Sigmoid colon (tissue), 7 donors: ENCODE measurements around the gene C2orf81. TPM values are rescaled to one million over a fixed set of nuclear protein-coding genes. Genes with fewer than 3 reads are reported as not detected.

Source experiments
- DNase-seq: peaks from one replicate; pipeline ENCODE4 v3.0.0-alpha.2; 2019
- H3K27ac ChIP-seq, 4 donors: fragments of 200-600 bp; sonication (generic); one replicate each; pipeline ENCODE4 v1.5.1; 2016 to 2019; ENCODE audit warnings: mild to moderate bottlenecking in 1 of 4
- H3K27me3 ChIP-seq, 3 donors: fragments of 200-600 bp; sonication (generic); one replicate each; pipeline ENCODE4 v1.5.1; 2019; ENCODE audit warnings: mild to moderate bottlenecking in 1 of 3
- H3K36me3 ChIP-seq, 4 donors: fragments of 200-600 bp; sonication (generic); one replicate each; pipeline ENCODE4 v1.5.1; 2016 to 2019
- H3K4me1 ChIP-seq, 4 donors: fragments of 200-600 bp; sonication (generic); one replicate each; pipeline ENCODE4 v1.5.1; 2017 to 2019
- H3K4me3 ChIP-seq, 4 donors: fragments of 200-600 bp; sonication (generic); one replicate each; pipeline ENCODE4 v1.5.1; 2017 to 2019; ENCODE audit warnings: mild to moderate bottlenecking in 2 of 4, moderate library complexity in 1 of 4
- H3K9me3 ChIP-seq, 4 donors: fragments of 200-600 bp in 3 of 4; sonication (generic) in 3 of 4; one replicate each; pipeline versions ENCODE4 v1.5.1 to v1.6.1; 2013 to 2019
- EP300 ChIP-seq, 4 donors: sonication (generic); formaldehyde crosslinking; IDR thresholded peaks; one replicate each; pipeline ENCODE4 v1.6.1; 2017; ENCODE audit warnings: antibody characterized with exemption in 4 of 4
- POLR2A ChIP-seq, 2 donors: fragments of 450-650 bp; IDR thresholded peaks; one replicate each; pipeline ENCODE4 v1.6.1; 2016; ENCODE audit warnings: antibody characterized with exemption in 2 of 2, mild to moderate bottlenecking in 2 of 2, moderate library complexity in 2 of 2
- POLR2AphosphoS5 ChIP-seq, 4 donors: sonication (generic); formaldehyde crosslinking; IDR thresholded peaks; one replicate each; pipeline ENCODE4 v1.6.1; 2017; ENCODE audit warnings: antibody characterized with exemption in 4 of 4
- WGBS, 2 donors: extraction: QIAGEN DNeasy Blood & Tissue Kit; methylation state at CpG; one replicate each; pipeline ENCODE4 v1.1.7; 2013; 5-methylcytosine and 5-hydroxymethylcytosine counted together
- intact Hi-C: fragments of 100-400 bp; cut with DNase I; formaldehyde crosslinking; loops from one replicate; pipeline ENCODE4 v1.15.1; 2023
- polyA plus RNA-seq, 3 donors: library from polyadenylated mRNA; stranded (reverse); fragments of 200-250 nt; gene quantifications; one replicate each; pipeline ENCODE4 v1.2.3, GENCODE V29; 2013
- total RNA-seq, 4 donors: library from RNA; depleted of rRNA; stranded (reverse); fragments of >200 nt; gene quantifications; one replicate each; pipeline ENCODE4 v1.1.0, GENCODE V29; 2016
- TF ChIP-seq, protein P1 (sequence below), 4 experiments: fragments of 450-650 bp in 3 of 4; fragments of 200-600 bp in 1 of 4; IDR thresholded peaks; one replicate each; pipeline ENCODE4 v1.5.1; 2016 to 2019; ENCODE audit warnings: antibody characterized with exemption in 4 of 4, mild to moderate bottlenecking in 3 of 4, moderate library complexity in 2 of 4
- donor health status: healthy with polysubstance abuse.
- donor health status: Bipolar disorder and iron deficiency.
- donor health status: healthy.

C2orf81 gene
- total and polyA plus RNA-seq, 7 donors = 0.46 to 2.2 (median 1.9) TPM; not detected in 1

- H3K36me3 ChIP-seq = no peaks in the 10 kb centered on the region
- WGBS, 2 donors = 62 to 67% methylated on average over 3 of the region's 3 CpGs
- H3K27me3 ChIP-seq = no peaks in the 10 kb centered on the region
- H3K27ac ChIP-seq = no peak overlapping the region
- intact Hi-C loops = no loop called here
- DNase-seq = no peak
- no peak for TF ChIP-seq EP300 (IDR thresholded peaks at IDR 0.05)
- TF ChIP-seq, protein P1, sequence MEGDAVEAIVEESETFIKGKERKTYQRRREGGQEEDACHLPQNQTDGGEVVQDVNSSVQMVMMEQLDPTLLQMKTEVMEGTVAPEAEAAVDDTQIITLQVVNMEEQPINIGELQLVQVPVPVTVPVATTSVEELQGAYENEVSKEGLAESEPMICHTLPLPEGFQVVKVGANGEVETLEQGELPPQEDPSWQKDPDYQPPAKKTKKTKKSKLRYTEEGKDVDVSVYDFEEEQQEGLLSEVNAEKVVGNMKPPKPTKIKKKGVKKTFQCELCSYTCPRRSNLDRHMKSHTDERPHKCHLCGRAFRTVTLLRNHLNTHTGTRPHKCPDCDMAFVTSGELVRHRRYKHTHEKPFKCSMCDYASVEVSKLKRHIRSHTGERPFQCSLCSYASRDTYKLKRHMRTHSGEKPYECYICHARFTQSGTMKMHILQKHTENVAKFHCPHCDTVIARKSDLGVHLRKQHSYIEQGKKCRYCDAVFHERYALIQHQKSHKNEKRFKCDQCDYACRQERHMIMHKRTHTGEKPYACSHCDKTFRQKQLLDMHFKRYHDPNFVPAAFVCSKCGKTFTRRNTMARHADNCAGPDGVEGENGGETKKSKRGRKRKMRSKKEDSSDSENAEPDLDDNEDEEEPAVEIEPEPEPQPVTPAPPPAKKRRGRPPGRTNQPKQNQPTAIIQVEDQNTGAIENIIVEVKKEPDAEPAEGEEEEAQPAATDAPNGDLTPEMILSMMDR (IDR thresholded peaks at IDR 0.05) = no peak
- no peak for TF ChIP-seq POLR2A (IDR thresholded peaks at IDR 0.05)
- no peak for TF ChIP-seq POLR2AphosphoS5 (IDR thresholded peaks at IDR 0.05)
- H3K9me3 ChIP-seq = no peaks in the 10 kb centered on the region
- H3K4me1 ChIP-seq = peaks cover 0 to 30% (median 23%) of the 10 kb centered on the region in 4 donors
- H3K4me3 ChIP-seq = no peak overlapping the region
These were observed 4.6 kb downstream of the C2orf81 start for GRCh38 chr2:74416778-74417177.

DNA sequence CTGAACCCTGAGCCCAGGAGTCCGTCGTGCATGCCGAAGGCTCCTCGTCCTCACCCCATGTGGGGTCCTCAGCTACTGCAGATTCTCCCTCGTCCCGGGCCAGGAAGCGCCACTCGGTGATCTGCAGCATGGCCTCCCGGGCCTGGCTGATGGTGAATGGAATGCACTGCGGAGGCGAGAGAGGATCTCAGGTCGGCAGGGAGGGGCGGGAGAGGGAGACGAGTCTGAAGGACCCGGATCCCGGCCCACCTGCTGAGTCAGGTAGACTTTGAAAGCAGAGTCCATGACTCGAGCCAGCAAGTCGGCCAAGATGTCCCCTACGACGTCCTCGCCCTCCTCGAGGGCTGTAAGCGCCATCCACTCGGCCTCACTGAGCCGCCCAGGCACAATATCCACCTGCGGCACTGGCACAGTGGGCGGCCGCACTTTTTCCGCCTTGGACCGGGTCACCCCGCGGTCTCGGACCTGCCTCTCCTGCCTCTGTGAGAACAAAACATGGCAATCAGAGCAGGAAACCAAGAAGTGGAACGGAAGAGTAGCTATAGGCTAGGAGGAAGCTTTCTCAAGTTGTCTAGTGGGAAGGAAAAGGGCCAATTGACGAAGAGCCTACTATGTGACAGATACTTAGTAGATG, 5.5 kb downstream of the C2orf81 start:
- 66 to 73% methylated on average over 35 of the region's 35 CpGs for WGBS, 2 donors
- Histone ChIP-seq H3K27me3 (no peaks in the 10 kb centered on the region), H3K27ac (peak overlapping the region in 3 of 4 donors; percentile 43 to 73 (median 65)), H3K9me3 (no peaks in the 10 kb centered on the region), H3K4me3 (peak overlapping the region; percentile 44 to 72 (median 58)), H3K36me3 (no peaks in the 10 kb centered on the region), H3K4me1 (peaks cover 0 to 25% (median 21%) of the 10 kb centered on the region in 4 donors)
- no peak for DNase-seq
- intact Hi-C loops = no loop called here
- TF ChIP-seq EP300 (IDR thresholded peaks at IDR 0.05) = no peak
- TF ChIP-seq, protein P1 (IDR thresholded peaks at IDR 0.05) = no peak
- TF ChIP-seq POLR2A (IDR thresholded peaks at IDR 0.05) = no peak
- no peak for TF ChIP-seq POLR2AphosphoS5 (IDR thresholded peaks at IDR 0.05)

GRCh38 chr2:74414881-74415761, 6.3 kb downstream of the C2orf81 start:
- no peaks in the 10 kb centered on the region for H3K36me3 ChIP-seq
- H3K27me3 ChIP-seq = no peaks in the 10 kb centered on the region
- peak overlapping the region; percentile 44 to 72 (median 58) for H3K4me3 ChIP-seq
- intact Hi-C loops = no loop called here
- H3K27ac ChIP-seq = peak overlapping the region; percentile 43 to 73 (median 62)
- H3K9me3 ChIP-seq = no peaks in the 10 kb centered on the region
- 13 to 37% methylated on average over 66 of the region's 66 CpGs for WGBS, 2 donors
- peak; percentile 84 for DNase-seq
- peaks cover 0 to 23% (median 20%) of the 10 kb centered on the region in 4 donors for H3K4me1 ChIP-seq
- TF ChIP-seq POLR2AphosphoS5 (IDR thresholded peaks at IDR 0.05) (peak in 2 of 4 donors; percentile 24 to 39), POLR2A (IDR thresholded peaks at IDR 0.05) (no peak), EP300 (IDR thresholded peaks at IDR 0.05) (no peak)
- TF ChIP-seq, protein P1 (IDR thresholded peaks at IDR 0.05) = peak; percentile 6 to 43 (median 21)

DNA sequence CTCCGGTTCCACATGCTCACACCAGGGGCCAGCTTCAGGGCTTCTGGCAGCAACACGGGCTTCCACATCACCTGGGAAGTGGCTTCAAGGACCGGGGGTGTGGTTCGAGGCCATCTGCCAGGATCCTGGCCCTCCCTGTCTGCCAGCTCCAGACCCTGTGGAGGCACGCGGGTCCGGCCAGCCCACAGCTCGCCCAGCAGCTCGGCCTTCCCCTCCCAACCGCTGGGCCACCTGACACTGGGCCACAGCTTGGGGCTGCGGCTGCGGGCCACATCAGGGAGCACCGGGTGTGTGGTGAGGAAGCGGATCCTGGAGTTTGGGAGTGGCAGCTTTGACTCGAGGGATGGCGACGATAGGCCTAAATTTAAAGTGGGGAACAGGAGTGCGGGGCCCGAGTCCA, 7.0 kb downstream of the C2orf81 start:
- Histone ChIP-seq H3K4me1 (peaks cover 0 to 23% (median 20%) of the 10 kb centered on the region in 4 donors), H3K9me3 (no peaks in the 10 kb centered on the region), H3K36me3 (no peaks in the 10 kb centered on the region), H3K27me3 (no peaks in the 10 kb centered on the region), H3K4me3 (peak overlapping the region; percentile 44 to 72 (median 58)), H3K27ac (peak overlapping the region; percentile 43 to 73 (median 62))
- intact Hi-C loops = no loop called here
- no peak for DNase-seq
- TF ChIP-seq POLR2AphosphoS5 (IDR thresholded peaks at IDR 0.05) (no peak), POLR2A (IDR thresholded peaks at IDR 0.05) (no peak), EP300 (IDR thresholded peaks at IDR 0.05) (no peak)
- TF ChIP-seq, protein P1 (IDR thresholded peaks at IDR 0.05) = no peak
- WGBS, 2 donors = 70 to 75% methylated on average over 19 of the region's 19 CpGs
